Measurements from ENCODE around the gene TBX15.

GRCh38 chr1:119000371-119001180 is 12.4 kb upstream of the TBX15 start:
- TF ChIP-seq PATZ1 (CRISPR knock-in tag; IDR thresholded peaks at IDR 0.05; ENCODE audit: borderline replicate concordance) (no peak), POU6F1 (CRISPR knock-in tag; IDR thresholded peaks at IDR 0.05; ENCODE audit: borderline replicate concordance, low read depth) (no peak), OSR1 (CRISPR knock-in tag; IDR thresholded peaks at IDR 0.05) (no peak), TCF4 (CRISPR knock-in tag; IDR thresholded peaks at IDR 0.05; ENCODE audit: borderline replicate concordance) (no peak)
